OCI-LY7 (cell line): ENCODE results near the gene KCNMA1. TPM values are rescaled to one million over a fixed set of nuclear protein-coding genes. Genes with fewer than 3 reads are reported as not detected.

Experiments
- BruUV-seq: library from RNA; stranded (reverse); fragments of 400-500 nt; replicated peaks from 2 replicates; lab custom pipeline; 2021; lab: Mats Ljungman, UMichigan
- CTCF ChIA-PET: fragments of 300-600 bp; sonication (Branson Sonifier 250); formaldehyde crosslinking; loops from one replicate; lab custom pipeline; 2022; ENCODE audit warnings: antibody characterized with exemption; ENCODE audit not compliant: unreplicated experiment; lab: Charles Lee
- POLR2A ChIA-PET: fragments of 300-600 bp; sonication (Branson Sonifier 250); formaldehyde crosslinking; loops from one replicate; lab custom pipeline; 2022; ENCODE audit warnings: antibody characterized with exemption; lab: Charles Lee
- DNase-seq: peaks from one replicate; pipeline ENCODE4 v3.0.0-alpha.2; 2015; ENCODE audit warnings: low spot score
- H2AFZ ChIP-seq: fragments of 200-600 bp; sonication (generic), shearing (Covaris generic); 2 replicates; pipeline ENCODE4 v1.6.1; 2014; ENCODE audit warnings: mild to moderate bottlenecking, antibody characterized with exemption, low read length, moderate library complexity
- H3K27ac ChIP-seq: fragments of 200-600 bp; sonication (generic); 2 replicates; pipeline ENCODE4 v1.5.1; 2014; ENCODE audit warnings: mixed run types, low read depth, mild to moderate bottlenecking, moderate library complexity, low read length, inconsistent platforms; ENCODE audit not compliant: poor library complexity, severe bottlenecking
- H3K36me3 ChIP-seq: fragments of 200-600 bp; sonication (generic); 2 replicates; pipeline ENCODE4 v1.6.1; 2014; ENCODE audit warnings: mild to moderate bottlenecking, antibody characterized with exemption, low read length, moderate library complexity, mixed read lengths; ENCODE audit not compliant: insufficient read depth
- H3K4me1 ChIP-seq: fragments of 200-600 bp; sonication (generic); 2 replicates; pipeline ENCODE4 v1.5.1; 2014; ENCODE audit warnings: mild to moderate bottlenecking, low read length; ENCODE audit not compliant: insufficient read depth, poor library complexity, severe bottlenecking
- H3K4me2 ChIP-seq: fragments of 200-600 bp; sonication (generic); 2 replicates; pipeline ENCODE4 v1.6.1; 2014; ENCODE audit warnings: mild to moderate bottlenecking, low read length
- H3K4me3 ChIP-seq: fragments of 200-600 bp; sonication (generic); 2 replicates; pipeline ENCODE4 v1.5.1; 2014; ENCODE audit warnings: mild to moderate bottlenecking, low read depth, low read length; ENCODE audit not compliant: poor library complexity, severe bottlenecking
- H3K79me2 ChIP-seq: fragments of 200-600 bp; sonication (generic); 2 replicates; pipeline ENCODE4 v1.6.1; 2016; ENCODE audit warnings: low read depth, mild to moderate bottlenecking, low read length, moderate library complexity, mixed read lengths; ENCODE audit not compliant: insufficient read depth
- H3K9me2 ChIP-seq: fragments of 200-600 bp; sonication (generic); 2 replicates; pipeline ENCODE4 v1.6.1; 2016; ENCODE audit warnings: mild to moderate bottlenecking, low read length, mixed read lengths; ENCODE audit not compliant: insufficient read depth
- H3K9me3 ChIP-seq: fragments of 200-600 bp; sonication (generic); 2 replicates; pipeline ENCODE4 v1.6.1; 2014; ENCODE audit warnings: mild to moderate bottlenecking, mixed run types, low read length, mixed read lengths
- H4K20me1 ChIP-seq: fragments of 200-600 bp; sonication (generic); 2 replicates; pipeline ENCODE4 v1.6.1; 2014; ENCODE audit warnings: mild to moderate bottlenecking, antibody characterized with exemption, low read length, moderate library complexity, mixed read lengths; ENCODE audit not compliant: insufficient read depth
- EZH2phosphoT487 ChIP-seq: fragments of 200-600 bp; sonication (generic); IDR thresholded peaks from 2 replicates; pipeline ENCODE4 v1.6.1; 2018; ENCODE audit warnings: low read depth, borderline replicate concordance, mild to moderate bottlenecking, mixed run types, antibody characterized with exemption, low read length, moderate library complexity, mixed read lengths
- intact Hi-C: fragments of 100-400 bp; cut with micrococcal nuclease; formaldehyde crosslinking; loops from one replicate; pipeline ENCODE4 v1.10.0; 2022; ENCODE audit not compliant: unreplicated experiment
- total RNA-seq, 2 experiments: library from RNA; depleted of rRNA in 1 of 2; stranded (reverse); fragments of >200 nt in 1 of 2; shearing (Covaris generic) in 1 of 2; gene quantifications; 2 replicates each; pipeline ENCODE4 v1.2.3, GENCODE V29; 2014 to 2022
- TF ChIP-seq, protein P1 (sequence below): fragments of 200-600 bp; sonication (generic); conservative IDR thresholded peaks from 2 replicates; pipeline ENCODE4 v1.5.1; 2014; ENCODE audit warnings: mild to moderate bottlenecking, antibody characterized with exemption, low read length, moderate library complexity, mixed read lengths

Gene KCNMA1
- total RNA-seq, 2 experiments from 2014 or later = not detected

DNA sequence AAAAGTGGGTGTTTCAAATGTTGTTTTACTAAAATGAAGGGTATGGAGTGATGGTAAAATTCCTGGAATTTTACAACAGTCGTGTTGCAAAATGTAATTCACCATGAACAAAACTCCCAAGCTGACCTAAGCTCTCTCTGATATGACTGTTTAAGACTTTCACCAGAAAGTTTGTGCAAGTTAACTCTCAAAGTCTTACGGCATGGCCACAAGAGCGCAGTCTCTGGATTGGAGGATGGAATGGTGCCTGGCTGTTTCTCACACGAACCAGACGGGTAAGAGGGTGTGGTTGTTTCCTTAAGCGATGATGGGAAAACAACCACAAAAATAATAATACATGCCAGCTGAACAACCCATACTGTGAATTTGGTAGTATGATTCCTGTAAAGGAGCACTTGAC lies 662.5 kb downstream of the KCNMA1 start:
- H4K20me1 ChIP-seq = no peaks in the 10 kb centered on the region
- ChIA-PET CTCF (no interaction called here), POLR2A (no interaction called here)
- no peak overlapping the region for H2AFZ ChIP-seq
- no peaks in the 10 kb centered on the region for H3K9me3 ChIP-seq
- H3K4me2 ChIP-seq = no peak overlapping the region
- H3K4me1 ChIP-seq = no peaks in the 10 kb centered on the region
- no peak for DNase-seq
- no peaks in the 10 kb centered on the region for H3K36me3 ChIP-seq
- no peaks in the 10 kb centered on the region for H3K79me2 ChIP-seq
- H3K27ac ChIP-seq = no peak overlapping the region
- H3K4me3 ChIP-seq = no peak overlapping the region
- intact Hi-C loops = no loop called here
- TF ChIP-seq EZH2phosphoT487 = no peak
- TF ChIP-seq, protein P1, sequence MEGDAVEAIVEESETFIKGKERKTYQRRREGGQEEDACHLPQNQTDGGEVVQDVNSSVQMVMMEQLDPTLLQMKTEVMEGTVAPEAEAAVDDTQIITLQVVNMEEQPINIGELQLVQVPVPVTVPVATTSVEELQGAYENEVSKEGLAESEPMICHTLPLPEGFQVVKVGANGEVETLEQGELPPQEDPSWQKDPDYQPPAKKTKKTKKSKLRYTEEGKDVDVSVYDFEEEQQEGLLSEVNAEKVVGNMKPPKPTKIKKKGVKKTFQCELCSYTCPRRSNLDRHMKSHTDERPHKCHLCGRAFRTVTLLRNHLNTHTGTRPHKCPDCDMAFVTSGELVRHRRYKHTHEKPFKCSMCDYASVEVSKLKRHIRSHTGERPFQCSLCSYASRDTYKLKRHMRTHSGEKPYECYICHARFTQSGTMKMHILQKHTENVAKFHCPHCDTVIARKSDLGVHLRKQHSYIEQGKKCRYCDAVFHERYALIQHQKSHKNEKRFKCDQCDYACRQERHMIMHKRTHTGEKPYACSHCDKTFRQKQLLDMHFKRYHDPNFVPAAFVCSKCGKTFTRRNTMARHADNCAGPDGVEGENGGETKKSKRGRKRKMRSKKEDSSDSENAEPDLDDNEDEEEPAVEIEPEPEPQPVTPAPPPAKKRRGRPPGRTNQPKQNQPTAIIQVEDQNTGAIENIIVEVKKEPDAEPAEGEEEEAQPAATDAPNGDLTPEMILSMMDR = no peak
- no peaks in the 10 kb centered on the region for H3K9me2 ChIP-seq
- no TSS peak for BruUV-seq

DNA sequence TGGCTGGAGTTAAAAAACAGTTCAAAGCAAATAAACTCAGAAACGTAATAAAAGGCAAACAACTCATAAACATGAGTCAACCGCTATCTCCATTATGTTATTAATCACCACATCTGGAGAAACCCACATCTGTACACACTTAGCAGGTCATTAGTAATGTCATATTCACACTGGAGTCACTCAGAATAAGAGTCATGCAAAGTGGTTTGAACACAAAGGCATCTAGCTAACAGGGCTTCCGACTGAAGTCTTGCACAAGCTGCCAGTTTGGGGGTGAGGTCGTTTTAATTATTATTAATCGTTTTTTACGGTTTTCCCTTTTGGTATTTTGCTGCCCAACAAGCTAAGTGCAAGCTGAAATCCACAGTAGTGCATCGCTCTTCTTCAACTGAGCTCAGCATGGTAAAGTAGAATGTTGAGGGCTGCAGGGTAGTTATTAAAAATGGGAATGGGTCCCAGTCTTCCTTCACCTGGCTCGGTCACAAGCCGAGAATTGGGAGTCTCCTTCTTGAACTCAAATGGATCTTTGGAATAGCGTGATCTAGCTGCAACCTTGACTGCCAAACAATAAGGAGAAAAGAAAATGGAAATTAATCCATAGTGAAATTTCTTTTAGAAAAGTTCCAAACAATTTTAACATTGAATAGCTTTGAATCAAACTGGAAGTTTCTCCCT lies 663.5 kb downstream of the KCNMA1 start:
- TF ChIP-seq, protein P1 = no peak
- no peak for TF ChIP-seq EZH2phosphoT487
- Histone ChIP-seq H3K79me2 (no peaks in the 10 kb centered on the region), H3K4me2 (no peak overlapping the region), H3K36me3 (no peaks in the 10 kb centered on the region), H3K9me2 (no peaks in the 10 kb centered on the region), H3K4me3 (no peak overlapping the region), H4K20me1 (no peaks in the 10 kb centered on the region), H2AFZ (no peak overlapping the region), H3K4me1 (no peaks in the 10 kb centered on the region), H3K9me3 (no peaks in the 10 kb centered on the region), H3K27ac (no peak overlapping the region)
- POLR2A ChIA-PET = interaction anchor here (0.6 kb wide), 1 partner anchor 465 kb away, joined by 3 read pairs; no protein-coding TSS in a partner anchor
- no TSS peak for BruUV-seq
- intact Hi-C loops = no loop called here
- CTCF ChIA-PET = interaction anchor here (0.6 kb wide), 1 partner anchor 1150 kb away, joined by 3 read pairs; no protein-coding TSS in a partner anchor
- no peak for DNase-seq
